Stimulated activated CD8-positive, alpha-beta memory T cell treated with anti-CD3 and anti-CD28 coated beads, Interleukin-4, amount 100 ng/mL, for 24 hours (primary cell): Measurements from ENCODE around the gene NEDD4L.

Source experiments
- DNase-seq: peaks from one replicate; pipeline ENCODE4 v3.0.0-alpha.2; 2020; ENCODE audit warnings: low read depth

The NEDD4L gene

DNA sequence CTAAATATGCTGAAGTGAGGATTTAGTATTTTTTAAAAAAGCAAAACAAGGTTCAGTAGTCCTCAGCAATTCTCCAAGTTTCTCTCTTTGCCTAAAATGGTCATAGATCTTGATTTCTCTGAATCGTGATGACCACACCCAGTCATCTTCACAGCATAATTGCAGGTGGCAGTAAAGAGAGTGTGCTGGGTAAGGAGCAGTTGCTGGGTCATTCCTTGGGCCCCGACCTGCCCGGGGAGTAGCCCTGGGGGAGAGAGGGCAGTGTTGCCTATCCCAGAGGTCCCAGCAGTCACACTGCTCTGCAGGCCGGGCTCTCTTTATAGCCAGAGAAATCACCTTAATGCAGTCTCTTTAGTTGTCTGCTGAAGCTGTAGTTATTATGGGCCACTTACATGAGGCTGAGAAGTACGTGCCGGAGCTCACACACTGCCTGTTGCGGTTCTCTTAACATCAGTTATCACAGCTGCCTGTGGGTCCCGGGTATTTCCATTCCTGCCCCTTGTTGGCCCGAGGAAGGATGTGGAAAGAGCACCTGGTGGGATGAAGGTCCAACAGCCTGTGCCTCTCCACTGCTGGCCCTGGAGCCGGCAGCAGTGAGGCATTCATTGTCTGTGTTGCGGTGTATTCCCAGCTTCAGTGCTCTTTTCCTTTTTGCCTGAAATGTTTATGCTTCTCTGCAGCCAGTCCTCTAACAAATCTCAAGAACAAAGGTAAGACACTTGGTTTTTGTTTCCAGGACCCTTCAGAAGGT lies 354.8 kb downstream of the NEDD4L start:
- DNase-seq = no peak

DNA sequence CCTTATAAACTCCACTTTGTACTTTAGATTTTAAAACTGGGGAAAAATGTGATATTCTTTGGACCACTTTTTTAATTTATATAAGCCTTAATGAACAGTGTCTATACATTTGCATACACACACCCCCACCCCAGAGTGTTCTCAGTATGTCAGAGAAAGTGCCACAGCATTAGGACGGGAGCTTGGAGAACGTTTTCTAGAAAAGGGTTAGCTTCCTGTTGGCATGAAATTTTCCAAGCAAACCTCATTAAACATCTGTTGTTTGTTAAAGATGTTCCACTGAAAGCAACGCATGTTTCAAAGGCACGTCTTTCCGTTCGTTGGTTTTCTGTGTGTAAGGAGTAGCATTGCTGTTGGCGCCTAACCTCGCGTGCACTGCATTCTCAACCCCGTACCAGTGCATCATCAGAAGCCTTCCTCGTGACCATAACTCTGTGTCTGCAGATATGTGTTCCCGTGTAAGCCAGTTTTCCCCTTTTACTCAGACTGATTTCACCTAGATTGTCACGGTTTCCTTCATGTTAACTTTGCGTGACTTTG lies 356.4 kb downstream of the NEDD4L start:
- DNase-seq = no peak

DNA sequence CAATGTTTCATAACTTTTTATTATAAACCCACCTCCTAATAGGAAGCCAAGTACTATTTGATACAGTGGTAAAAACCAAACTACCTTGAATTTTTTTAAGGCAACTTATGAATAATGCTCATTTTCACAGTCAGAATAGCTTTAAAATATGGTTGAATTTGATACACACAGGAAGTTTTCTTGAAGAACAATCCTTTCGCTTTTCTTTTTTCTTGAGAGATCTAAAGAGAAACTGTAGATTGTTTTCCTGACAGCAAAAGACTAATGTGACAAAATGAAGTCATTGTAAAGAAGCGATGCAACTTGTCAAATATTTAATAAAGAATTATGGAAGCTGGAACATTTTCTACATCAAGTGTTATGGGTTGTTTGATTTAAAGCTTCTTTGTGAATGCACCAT lies 357.2 kb downstream of the NEDD4L start:
- no peak for DNase-seq

DNA sequence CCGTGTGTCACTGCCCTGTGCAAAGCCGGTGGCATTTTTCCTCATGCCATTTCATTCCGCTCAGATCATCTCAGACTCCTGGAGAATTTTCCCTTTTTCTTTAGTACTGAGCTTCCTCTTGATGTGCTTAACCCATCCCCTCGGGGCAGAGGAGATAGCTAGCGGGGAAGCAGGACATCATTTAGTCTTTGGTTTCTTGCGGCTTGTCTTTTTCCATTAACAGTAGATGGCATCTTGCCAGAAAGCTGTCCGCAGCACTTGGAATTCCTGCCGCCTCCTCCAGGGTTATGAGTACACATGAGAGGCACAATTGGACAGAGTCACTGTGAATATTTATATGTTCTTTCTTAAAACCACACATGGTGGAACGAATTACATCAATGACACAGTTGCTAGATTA lies 358.2 kb downstream of the NEDD4L start:
- DNase-seq = no peak

DNA sequence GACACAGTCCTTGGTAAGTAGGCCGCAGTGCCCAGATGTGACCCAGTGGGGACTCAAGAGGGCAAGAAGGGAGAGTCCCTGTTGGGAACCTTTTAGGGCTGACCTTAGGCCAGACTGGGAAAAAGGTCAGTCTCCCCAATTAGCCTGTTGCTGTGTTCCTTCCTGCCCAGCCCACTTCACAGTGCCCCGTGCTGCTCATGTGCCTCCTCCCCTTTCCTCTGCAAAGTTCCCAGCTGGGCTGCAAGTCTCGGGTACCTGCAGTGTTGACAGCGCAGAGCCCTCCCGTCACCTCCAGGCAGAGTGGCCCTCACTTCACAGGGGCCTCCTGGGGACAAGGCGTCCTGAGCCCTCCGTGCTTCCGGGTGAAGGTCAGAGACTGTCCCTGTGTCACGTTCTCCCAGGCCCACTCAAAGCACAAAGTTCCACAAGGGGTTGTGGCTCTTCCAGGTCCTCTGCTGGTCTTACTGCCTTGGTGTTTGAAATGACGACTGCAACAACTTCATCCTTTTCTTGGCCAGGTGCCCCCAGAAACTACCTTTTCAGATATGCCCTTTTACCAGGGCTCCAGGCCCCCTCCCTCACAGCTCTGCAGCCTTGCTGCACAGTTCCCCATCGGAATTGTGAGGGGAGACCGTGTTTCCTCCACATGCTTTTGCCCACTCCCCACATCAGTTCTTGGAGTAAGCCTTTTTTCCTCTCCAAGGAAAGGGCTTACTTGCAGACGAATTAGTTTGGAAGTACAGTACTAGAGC lies 359.1 kb downstream of the NEDD4L start:
- DNase-seq = no peak

DNA sequence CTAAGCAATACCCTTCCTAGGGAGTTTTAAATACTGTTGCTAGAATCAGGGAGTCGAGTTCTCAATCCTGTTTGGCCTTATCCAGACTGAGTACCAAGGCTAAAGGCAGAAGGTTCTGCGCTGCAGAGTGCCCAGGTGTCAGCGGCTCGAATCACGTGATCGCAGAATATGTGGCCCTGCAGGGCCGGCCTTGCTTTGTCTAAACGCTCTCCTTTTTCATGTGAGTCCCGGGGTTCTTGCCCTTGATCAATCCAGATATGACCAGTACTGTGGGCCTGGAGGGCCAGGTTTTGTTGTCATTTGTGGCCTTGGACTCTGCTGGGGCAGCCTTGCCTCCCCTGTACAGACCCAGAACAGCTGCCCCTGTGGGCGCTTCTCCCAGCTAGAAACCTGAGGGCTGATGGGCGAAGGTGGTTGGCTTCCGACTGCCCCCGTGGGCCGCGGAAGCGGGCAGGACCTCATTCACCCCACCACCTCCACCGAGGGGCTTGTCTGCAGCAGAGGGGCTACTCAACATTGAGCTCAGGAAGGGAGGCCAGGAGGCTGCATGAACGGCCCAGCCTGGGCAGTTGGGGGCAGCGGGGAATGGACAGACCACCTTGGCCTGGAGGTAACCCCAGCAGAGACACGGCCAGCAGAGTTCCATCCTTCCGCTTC lies 359.9 kb downstream of the NEDD4L start:
- DNase-seq = no peak

DNA sequence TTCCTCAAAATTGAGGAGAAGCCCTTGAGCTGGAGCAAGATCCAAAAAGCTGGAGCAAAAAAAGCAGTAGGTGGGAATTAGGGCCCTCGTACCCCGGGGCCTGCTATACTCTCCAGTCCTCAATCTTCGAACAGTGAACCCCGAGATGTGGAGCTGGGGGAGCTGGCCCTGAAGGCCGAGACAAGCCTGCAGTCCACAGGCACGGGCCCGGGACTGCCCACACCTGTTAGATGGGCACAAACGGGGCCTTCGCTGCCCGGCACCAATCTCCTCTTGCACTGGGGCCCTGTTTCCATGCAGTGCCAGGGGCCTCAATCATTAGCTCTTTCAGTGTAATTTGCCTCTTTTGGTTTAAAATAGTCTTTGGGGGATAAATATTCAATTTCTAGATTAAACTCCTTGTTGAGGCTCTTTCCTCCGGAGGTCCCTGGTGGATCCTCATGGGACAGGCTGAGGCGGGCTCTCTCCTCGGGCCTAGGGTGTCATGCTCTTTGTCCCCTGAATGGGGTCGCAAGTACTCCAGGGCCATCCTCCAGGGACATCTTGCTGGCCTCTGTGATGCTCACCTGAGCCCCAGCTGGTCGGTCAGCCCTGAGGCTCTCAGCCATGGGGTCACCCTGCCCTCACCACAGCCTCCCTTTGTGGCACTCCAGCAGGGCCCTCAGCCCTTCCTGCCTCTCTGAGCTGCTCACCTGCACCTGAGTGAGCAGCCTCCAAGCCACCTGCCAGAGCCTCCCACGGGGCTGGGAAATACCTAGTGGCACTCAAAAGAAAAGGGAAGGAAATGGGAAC lies 361.3 kb downstream of the NEDD4L start:
- DNase-seq = no peak

DNA sequence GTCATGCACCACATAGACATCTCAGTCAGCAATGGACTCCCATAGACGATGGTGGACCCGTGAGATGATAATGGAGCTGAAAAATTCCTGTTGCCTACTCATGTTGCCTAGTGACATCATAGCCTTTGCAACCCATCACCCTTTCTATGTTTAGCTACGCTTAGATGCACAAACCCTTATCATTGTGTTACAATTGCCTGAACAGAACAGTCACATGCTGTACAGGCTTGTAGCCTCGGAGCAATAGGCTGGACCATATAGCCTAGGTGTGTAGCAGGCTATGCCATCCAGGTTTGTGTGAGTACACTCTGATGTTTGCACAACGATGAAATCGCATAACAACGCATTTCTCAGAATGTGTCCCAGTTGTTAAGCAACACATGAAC lies 363.2 kb downstream of the NEDD4L start:
- DNase-seq = no peak

DNA sequence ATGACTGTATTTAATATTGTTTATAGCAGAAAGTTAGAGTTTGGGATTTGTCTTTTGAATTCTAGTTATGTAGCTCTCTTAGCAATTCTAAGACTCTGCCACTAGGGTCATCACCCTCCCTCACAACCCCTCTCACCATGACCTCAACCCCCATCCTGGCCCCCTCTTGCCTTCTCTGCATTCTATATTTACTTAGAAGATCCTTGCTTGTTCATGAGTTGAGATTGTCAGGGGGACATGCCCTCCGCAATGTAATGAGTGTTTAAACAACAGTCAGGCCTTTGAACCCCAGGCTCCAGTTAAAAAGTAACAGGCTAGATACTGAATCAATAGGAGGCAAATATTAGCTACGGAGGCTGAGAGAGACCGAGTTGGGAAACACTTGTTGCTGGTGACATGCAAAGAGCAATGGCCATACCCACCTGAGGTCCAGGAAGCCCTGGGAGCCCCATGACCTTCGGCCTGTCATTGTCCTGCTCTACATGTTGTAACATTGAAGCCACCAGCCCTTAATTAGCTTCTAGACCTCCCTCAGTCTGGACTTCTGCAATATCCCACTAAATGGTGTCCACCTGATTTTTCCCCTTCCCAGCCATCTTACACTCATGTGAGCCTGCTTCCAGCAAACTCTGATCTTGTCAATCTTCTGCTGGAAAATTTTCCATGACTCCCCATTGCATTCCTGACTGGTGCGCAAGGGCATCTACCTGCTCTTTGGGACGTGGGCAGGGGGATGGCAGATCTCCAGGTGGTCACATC lies 363.8 kb downstream of the NEDD4L start:
- no peak for DNase-seq

DNA sequence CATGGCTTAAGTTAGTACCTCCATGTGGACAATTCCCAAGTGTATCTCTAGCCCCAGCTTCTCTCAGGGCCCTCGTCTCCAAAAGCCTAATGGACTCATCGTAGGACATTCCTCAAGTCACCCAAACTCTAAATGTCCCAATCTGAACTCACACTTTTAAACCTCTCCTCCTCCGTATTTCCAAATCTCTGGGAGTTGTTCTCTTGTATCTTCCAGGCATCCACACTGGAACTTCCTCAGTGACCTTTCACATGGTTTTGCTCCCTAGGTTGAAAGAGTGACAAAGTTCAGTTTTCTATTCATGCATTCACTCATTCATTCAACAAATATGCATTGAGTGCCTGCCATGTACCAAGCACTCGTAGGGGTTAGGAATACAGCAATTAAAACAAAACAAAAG lies 364.6 kb downstream of the NEDD4L start:
- no peak for DNase-seq

DNA sequence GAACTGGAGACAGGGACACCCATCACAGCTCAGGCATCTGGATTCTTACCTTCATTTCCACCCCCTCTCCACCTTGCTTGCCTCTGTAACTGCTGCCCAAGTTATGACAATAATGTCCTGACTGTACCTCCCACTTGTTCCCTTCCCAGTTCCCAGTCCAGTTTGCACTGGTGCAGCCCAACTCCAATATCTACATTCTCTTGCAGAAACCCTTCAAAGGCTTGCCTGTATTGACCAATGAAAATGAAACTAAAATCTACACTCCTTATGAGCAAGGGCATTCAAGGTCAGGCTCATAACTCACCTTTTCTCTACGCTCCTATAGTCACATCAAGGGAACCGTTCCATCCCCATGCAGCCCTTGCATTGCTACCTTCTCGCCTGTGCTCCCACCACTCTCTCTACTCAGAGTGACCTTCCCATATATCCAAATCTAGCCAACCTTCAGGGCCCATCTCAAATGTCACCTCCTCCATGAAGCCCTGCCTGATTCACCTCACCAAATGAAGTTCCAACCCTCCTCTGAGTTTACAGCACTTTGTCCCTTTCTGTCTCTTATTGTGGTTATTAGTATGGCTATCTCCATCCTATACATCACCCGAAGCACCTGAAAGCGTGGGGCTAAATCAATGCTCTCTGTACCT lies 365.9 kb downstream of the NEDD4L start:
- no peak for DNase-seq

DNA sequence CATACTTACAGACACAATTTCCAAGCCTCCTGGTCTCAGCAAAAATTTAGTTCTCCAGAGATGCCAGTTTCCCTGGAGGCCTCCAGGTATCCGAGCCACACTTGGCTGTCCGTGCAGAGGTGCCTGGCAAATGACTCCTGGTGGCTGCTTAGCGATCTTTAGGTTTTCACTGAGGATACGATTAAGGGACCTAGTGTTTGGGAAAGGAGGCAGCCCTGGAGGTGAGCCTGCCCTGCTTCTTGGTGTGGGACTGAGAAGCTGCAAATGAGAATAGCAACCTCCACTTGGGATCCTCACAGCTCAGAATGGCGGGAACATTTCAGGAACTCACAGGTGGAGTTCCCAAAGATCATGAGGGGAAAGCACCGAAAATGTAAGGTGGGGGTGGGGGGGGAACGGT lies 367.3 kb downstream of the NEDD4L start:
- no peak for DNase-seq

DNA sequence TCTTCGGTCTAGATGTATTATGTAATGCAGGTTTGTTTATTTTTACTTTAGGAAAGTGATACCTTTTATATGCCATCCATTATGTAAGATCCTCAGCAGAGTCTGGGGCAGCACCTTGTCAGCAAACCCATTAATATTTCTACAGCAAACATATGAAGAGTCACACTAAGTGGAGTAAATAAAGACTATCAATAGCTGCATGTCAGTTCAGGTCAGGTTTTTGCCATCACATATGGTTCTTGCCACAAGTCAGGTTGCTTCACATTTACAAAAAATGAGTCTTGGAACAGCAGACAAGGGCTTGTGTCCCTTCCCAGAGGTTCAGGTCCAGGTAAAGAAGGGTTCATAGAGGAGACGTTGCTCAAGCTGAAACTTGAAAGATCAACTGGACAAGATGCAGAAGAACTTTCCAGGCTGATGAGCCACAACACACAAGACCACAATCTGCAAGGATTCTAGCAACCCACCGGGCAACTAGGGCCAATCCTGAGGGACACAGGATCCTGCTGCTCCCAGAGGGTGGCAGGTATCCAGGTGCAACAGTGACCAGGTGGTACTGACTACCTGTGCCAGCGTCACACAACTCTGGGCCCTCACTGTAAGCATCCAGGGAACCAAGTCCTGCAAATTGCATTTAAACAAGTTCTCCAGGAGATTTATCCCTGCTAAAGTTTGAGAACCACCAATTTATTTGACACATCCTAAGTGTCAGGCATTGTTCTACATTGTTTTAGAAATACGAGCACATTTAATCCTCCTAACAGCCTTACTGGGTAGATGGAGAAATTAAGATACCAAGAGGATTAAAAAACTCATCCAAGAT lies 369.0 kb downstream of the NEDD4L start:
- no peak for DNase-seq

DNA sequence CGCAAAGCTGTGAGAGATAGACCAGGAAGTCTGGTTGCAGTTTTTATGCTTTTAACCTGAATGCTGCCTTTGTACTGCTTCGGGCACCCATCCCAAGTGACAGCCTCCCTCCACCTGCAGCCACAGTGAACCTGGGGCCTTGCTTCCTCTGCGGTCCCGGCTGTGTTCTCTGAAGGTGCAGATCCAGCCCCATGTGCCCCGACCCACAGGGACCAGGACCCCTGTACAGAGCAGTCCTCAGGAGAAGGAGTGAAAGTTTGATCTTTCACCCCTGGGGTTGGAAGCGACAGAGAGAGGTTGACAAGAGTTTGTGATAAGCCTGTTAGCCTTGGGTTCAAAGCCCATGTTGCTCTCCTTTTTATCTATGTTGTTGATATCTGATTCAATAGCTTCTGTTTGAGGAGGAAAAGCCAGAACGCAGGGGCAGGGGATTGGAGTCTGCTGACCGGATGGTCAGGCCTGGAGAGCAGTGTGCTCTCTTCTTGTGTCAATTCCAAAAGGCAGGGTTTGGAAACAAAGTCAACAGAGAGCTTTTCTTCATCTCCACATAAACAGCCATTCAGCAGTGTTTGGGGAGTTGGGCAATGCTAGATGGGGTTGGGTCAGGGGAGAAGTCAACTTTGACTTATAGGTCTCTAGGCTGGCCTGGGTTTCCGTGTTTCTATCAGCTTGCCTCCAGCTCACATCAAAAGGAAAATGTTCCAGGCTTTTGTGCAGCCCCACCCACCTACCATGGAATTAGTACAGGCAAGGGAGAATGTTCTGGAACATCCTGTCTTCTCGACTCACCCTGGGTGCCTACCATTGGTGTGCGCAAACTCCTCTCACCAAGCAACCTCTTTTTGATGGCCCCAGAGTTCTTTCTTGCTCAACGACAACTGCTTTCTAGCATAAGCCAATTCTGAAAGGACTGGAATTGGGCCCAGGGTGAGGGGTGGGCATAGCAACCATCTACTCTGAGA lies 369.9 kb downstream of the NEDD4L start:
- no peak for DNase-seq

DNA sequence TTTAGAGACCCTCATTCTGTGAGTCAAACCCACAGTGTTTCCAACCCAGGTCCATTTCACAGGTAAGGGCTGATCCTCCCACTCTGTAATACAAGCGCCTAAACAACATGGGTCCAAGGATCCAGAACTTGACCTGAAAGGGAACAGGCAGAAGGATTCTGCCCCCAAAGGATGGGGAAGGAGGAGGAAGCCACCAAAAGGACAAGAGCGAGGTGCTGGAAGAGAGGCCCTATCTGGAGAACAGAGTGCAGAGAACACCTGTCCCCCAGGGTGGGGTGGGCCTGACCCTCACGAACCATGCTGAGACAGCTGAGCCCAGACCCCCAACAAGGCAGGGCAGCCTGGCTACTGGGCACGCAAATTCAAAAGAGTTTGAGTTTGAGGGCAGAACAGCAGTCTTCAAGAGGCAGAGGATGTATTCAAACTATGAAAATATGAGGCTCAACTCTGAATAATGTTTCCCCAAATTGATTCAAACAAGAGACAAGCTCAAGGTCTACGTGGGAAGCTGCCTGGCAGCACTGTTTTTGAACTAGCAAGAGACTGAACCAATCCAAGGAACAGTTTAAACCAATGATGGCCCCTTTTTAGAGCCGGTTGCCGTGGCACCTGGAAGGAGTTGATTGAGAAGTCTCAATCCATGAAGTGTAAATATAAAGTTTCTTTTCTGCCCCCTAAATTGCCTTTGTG lies 372.1 kb downstream of the NEDD4L start:
- no peak for DNase-seq

DNA sequence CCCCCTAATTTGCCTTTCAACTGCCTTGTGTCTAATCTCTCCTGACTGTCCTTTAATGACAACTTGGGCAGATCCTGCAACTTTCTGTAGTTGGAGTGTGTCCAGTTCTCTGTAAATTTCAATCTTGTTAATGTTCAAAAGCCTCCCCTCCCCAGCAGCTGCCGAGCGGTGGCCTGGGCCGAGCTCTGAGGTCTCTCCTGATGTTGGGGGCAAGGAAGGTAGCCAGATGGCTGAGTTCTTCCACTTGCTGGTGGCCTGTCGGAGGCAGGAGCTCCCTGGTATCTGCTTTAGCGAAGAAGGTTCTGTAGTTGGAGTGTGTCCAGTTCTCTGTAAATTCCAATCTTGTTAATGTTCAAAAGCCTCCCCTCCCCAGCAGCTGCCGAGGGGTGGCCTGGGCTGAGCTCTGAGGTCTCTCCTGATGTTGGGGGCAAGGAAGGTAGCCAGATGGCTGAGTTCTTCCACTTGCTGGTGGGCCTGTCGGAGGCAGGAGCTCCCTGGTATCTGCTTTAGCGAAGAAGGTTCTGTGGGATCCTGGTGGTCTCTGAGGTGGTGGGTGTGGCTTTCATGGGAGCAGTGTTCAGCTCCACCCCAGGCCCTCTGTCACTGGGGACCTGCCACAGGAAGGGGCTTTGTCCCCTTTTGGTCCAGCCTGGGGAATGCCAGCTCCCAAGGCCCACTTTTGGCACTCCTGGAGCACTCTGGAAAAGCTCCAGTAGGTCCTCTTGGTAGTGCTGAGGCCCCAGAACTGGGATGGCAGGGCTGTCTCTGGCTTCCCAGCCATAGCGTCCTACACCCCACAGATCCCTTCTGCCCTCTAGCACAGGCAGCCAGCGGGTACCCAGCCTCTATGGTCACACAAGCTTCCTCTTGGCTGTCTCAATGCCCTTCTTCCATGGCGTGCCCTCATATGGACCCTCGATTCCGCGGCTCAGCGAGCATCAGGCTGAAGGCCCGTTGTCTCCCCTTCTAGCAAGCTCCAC lies 373.0 kb downstream of the NEDD4L start:
- DNase-seq = no peak

DNA sequence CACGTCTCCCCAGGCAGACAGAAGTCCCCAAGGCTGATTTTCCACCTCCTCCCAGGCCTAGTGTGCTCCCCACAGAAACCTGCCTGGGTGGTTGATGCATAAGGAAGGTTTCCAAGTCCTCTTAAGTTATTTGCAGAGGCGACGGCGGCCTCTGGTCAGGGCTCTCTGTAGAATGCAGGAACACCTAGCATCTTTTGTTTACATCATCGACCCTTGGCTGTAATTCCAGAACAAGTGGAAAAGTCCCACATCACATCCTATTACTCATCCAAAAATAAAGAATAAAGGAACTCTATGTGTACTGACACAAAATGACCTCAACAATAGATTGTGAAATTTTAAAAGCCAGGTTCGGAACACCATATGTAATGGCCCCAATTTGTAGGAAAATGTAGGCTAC lies 373.7 kb downstream of the NEDD4L start:
- no peak for DNase-seq
